ENCODE measurements around the gene LCT.

The LCT gene

DNA sequence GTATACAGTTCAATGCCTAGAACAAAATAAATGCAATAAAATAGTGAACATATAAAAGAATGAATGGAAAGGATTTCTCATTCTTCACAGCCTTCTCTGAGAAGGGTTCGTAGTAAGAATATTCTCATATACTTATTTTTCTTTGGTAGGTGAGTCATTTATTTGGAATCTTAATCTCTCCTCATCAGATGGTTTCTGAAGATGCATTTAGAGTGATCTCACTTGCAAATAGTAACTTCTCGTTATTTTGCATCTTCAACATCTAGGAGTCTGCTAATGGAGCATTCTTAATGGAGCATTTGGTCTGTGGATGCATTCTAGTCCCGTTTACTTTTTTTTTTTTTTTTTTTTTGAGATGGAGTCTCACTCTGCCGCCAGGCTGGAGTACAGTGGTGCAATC is 91.4 kb downstream of the LCT start:
- Histone ChIP-seq H3K27me3 (ENCODE audit: insufficient read depth, poor library complexity, severe bottlenecking) (no peaks in the 10 kb centered on the region), H3K36me3 (ENCODE audit: low read depth) (peaks cover 50% of the 10 kb centered on the region), H3K27ac (ENCODE audit: poor library complexity, severe bottlenecking) (no peak overlapping the region), H3K4me3 (ENCODE audit: severe bottlenecking) (no peak overlapping the region), H3K4me1 (ENCODE audit: insufficient read depth, poor library complexity, severe bottlenecking) (peaks cover 21% of the 10 kb centered on the region), H3K9me3 (ENCODE audit: severe bottlenecking) (no peaks in the 10 kb centered on the region)
- ATAC-seq (ENCODE audit: low read depth) (no peak), DNase-seq (ENCODE audit: low spot score) (no peak)
- TF ChIP-seq CTCF (IDR thresholded peaks at IDR 0.05; ENCODE audit: poor library complexity, severe bottlenecking), result no peak

- TF ChIP-seq CTCF (IDR thresholded peaks at IDR 0.05; ENCODE audit: poor library complexity, severe bottlenecking), result peak; percentile 32
- Histone ChIP-seq H3K4me3 (ENCODE audit: severe bottlenecking) (no peak overlapping the region), H3K27me3 (ENCODE audit: insufficient read depth, poor library complexity, severe bottlenecking) (no peaks in the 10 kb centered on the region), H3K27ac (ENCODE audit: poor library complexity, severe bottlenecking) (no peak overlapping the region), H3K4me1 (ENCODE audit: insufficient read depth, poor library complexity, severe bottlenecking) (peaks cover 21% of the 10 kb centered on the region), H3K9me3 (ENCODE audit: severe bottlenecking) (no peaks in the 10 kb centered on the region), H3K36me3 (ENCODE audit: low read depth) (peaks cover 44% of the 10 kb centered on the region)
- ATAC-seq (ENCODE audit: low read depth) (no peak), DNase-seq (ENCODE audit: low spot score) (no peak)
Measured at GRCh38 chr2:135744760-135745314, 92.1 kb downstream of the LCT start.

DNA sequence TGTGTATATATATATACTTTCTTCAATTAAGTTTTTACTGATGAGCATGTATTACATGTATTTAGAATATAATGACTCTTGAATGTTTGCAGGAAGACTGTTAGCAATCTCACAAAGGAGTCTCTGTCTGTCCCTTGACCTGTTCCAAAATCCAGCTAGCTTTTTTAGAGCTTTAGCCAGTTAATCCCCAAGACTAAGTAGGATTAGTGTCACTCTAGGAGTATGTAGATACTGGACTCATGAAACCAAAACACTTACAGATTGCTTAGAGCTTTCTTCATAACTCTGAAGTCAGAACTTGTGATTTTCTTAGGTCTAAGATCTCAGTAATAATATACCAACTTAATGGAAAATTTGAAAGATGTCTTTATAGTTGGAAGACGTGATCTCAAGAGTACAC is 93.1 kb downstream of the LCT start:
- ATAC-seq (ENCODE audit: low read depth) (no peak), DNase-seq (ENCODE audit: low spot score) (no peak)
- Histone ChIP-seq H3K27me3 (ENCODE audit: insufficient read depth, poor library complexity, severe bottlenecking) (no peaks in the 10 kb centered on the region), H3K4me1 (ENCODE audit: insufficient read depth, poor library complexity, severe bottlenecking) (peaks cover 21% of the 10 kb centered on the region), H3K36me3 (ENCODE audit: low read depth) (peaks cover 34% of the 10 kb centered on the region), H3K4me3 (ENCODE audit: severe bottlenecking) (no peak overlapping the region), H3K9me3 (ENCODE audit: severe bottlenecking) (no peaks in the 10 kb centered on the region), H3K27ac (ENCODE audit: poor library complexity, severe bottlenecking) (no peak overlapping the region)
- no peak for TF ChIP-seq CTCF (IDR thresholded peaks at IDR 0.05; ENCODE audit: poor library complexity, severe bottlenecking)

- Histone ChIP-seq H3K9me3 (ENCODE audit: severe bottlenecking) (no peaks in the 10 kb centered on the region), H3K27ac (ENCODE audit: poor library complexity, severe bottlenecking) (peak overlapping the region; percentile 73), H3K4me1 (ENCODE audit: insufficient read depth, poor library complexity, severe bottlenecking) (peaks cover 21% of the 10 kb centered on the region), H3K36me3 (ENCODE audit: low read depth) (peaks cover 23% of the 10 kb centered on the region), H3K27me3 (ENCODE audit: insufficient read depth, poor library complexity, severe bottlenecking) (no peaks in the 10 kb centered on the region), H3K4me3 (ENCODE audit: severe bottlenecking) (peak overlapping the region; percentile 60)
- ATAC-seq (ENCODE audit: low read depth) (peak; percentile 31), DNase-seq (ENCODE audit: low spot score) (no peak)
- TF ChIP-seq CTCF (IDR thresholded peaks at IDR 0.05; ENCODE audit: poor library complexity, severe bottlenecking), result no peak
Measured at GRCh38 chr2:135742325-135742757, 94.6 kb downstream of the LCT start.
